Thoracic aorta (tissue), 2 donors: ENCODE results near the gene CCDC121. TPM values are rescaled to one million over a fixed set of nuclear protein-coding genes. Genes with fewer than 3 reads are reported as not detected.

Experiments
- ATAC-seq: fragments of 150-250 bp; one replicate; pipeline ENCODE4 v1.8.0; 2017; ENCODE audit warnings: low read depth; ENCODE audit not compliant: insufficient number of reproducible peaks, low FRiP score
- DNase-seq: peaks from one replicate; pipeline ENCODE4 v3.0.0-alpha.2; 2020; ENCODE audit warnings: low spot score
- H3K27ac ChIP-seq, 2 donors: fragments of 200-600 bp; sonication (generic); 1 replicate in 1 of 2; 2 replicates in 1 of 2; pipeline ENCODE4 v1.5.1; 2016; ENCODE audit warnings: mild to moderate bottlenecking in 2 of 2, moderate library complexity in 2 of 2
- H3K27me3 ChIP-seq: fragments of 200-600 bp; sonication (generic); replicated peaks from 2 replicates; pipeline ENCODE4 v1.6.0; 2016; ENCODE audit warnings: mild to moderate bottlenecking; ENCODE audit not compliant: insufficient read depth
- H3K36me3 ChIP-seq: fragments of 200-600 bp; sonication (generic); one replicate; pipeline ENCODE4 v1.5.1; 2016
- H3K4me1 ChIP-seq, 2 donors: fragments of 200-600 bp; sonication (generic); 1 replicate in 1 of 2; 2 replicates in 1 of 2; pipeline versions ENCODE4 v1.5.1 to v1.6.0; 2016; ENCODE audit warnings: low read depth in 2 of 2, mild to moderate bottlenecking in 1 of 2; ENCODE audit not compliant: control insufficient read depth in 1 of 2
- H3K4me3 ChIP-seq: fragments of 200-600 bp; sonication (generic); 2 replicates; pipeline ENCODE4 v1.5.1; 2016; ENCODE audit warnings: mild to moderate bottlenecking
- H3K9me3 ChIP-seq: fragments of 200-600 bp; sonication (generic); 2 replicates; pipeline ENCODE4 v1.5.1; 2016
- total RNA-seq, 2 donors: library from RNA; depleted of rRNA; stranded (reverse); fragments of >200 nt; gene quantifications; one replicate each; pipeline versions ENCODE4 v1.1.0 to v1.2.3, GENCODE V29; 2016
- TF ChIP-seq, protein P1 (sequence below): fragments of 200-600 bp; sonication (generic); IDR thresholded peaks from one replicate; pipeline ENCODE4 v1.5.1; 2019; ENCODE audit warnings: antibody characterized with exemption

Gene CCDC121
- total RNA-seq, 2 donors from 2014 or later: 1.9 to 2.5 TPM

- Histone ChIP-seq H3K27ac (no peak overlapping the region), H3K9me3 (peaks cover 8% of the 10 kb centered on the region), H3K27me3 (no peaks in the 10 kb centered on the region), H3K36me3 (no peaks in the 10 kb centered on the region), H3K4me1 (peaks cover 18 to 28% of the 10 kb centered on the region in 2 donors), H3K4me3 (no peak overlapping the region)
- DNase-seq (no peak), ATAC-seq (no peak)
- TF ChIP-seq, protein P1, sequence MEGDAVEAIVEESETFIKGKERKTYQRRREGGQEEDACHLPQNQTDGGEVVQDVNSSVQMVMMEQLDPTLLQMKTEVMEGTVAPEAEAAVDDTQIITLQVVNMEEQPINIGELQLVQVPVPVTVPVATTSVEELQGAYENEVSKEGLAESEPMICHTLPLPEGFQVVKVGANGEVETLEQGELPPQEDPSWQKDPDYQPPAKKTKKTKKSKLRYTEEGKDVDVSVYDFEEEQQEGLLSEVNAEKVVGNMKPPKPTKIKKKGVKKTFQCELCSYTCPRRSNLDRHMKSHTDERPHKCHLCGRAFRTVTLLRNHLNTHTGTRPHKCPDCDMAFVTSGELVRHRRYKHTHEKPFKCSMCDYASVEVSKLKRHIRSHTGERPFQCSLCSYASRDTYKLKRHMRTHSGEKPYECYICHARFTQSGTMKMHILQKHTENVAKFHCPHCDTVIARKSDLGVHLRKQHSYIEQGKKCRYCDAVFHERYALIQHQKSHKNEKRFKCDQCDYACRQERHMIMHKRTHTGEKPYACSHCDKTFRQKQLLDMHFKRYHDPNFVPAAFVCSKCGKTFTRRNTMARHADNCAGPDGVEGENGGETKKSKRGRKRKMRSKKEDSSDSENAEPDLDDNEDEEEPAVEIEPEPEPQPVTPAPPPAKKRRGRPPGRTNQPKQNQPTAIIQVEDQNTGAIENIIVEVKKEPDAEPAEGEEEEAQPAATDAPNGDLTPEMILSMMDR: no peak
Observed at GRCh38 chr2:27588308-27588707, 40.5 kb downstream of the CCDC121 start.

DNA sequence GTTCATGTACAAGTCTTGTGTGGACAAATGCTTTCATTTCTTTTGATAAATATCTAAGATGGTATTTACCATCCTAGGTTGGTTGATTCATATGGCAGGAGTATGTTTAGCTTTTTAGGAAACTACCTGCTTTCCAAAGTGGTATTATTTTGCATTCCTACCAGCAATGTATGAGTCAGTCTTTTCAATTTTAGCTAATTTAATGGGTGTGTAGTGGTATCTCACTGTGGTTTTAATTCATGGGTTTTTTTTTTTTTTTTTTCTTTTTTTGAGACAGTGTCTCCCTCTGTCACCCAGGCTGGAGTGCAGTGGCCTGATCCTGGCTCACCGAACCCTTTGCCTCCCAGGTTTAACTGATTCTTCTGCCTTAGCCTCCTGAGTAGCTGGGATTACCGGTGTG lies 41.8 kb downstream of the CCDC121 start:
- Histone ChIP-seq H3K9me3 (peaks cover 8% of the 10 kb centered on the region), H3K36me3 (no peaks in the 10 kb centered on the region), H3K27me3 (no peaks in the 10 kb centered on the region), H3K27ac (no peak overlapping the region), H3K4me3 (no peak overlapping the region), H3K4me1 (peaks cover 18 to 33% of the 10 kb centered on the region in 2 donors)
- ATAC-seq: no peak
- TF ChIP-seq, protein P1: no peak
- DNase-seq: no peak

DNA sequence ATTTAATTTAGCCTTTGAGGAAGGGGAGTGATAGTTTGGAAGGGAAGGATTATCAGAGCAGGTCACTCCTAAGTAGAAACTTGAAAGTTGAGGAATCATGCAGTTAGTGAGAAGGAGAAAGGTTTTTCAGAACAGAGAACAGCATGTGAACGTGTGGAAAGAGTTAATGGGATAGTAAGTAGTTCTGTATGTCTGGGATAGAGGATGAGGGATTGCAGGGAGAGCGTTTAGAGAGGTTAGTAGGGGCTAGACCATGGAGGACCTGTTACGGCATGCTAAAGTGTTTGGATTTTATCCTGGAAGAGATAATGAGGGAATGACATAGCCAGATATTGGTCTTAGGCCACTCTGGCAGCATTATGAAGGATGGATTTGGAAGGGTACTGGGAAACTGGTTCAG lies 44.2 kb downstream of the CCDC121 start:
- Histone ChIP-seq H3K4me3 (peak overlapping the region; percentile 88), H3K4me1 (peaks cover 18 to 33% of the 10 kb centered on the region in 2 donors), H3K36me3 (no peaks in the 10 kb centered on the region), H3K27ac (no peak overlapping the region), H3K9me3 (no peaks in the 10 kb centered on the region), H3K27me3 (no peaks in the 10 kb centered on the region)
- ATAC-seq: no peak
- TF ChIP-seq, protein P1: no peak
- no peak for DNase-seq

GRCh38 chr2:27583390-27583915 lies 45.4 kb downstream of the CCDC121 start:
- Histone ChIP-seq H3K27ac (peak overlapping the region; percentile 66 to 67), H3K27me3 (no peaks in the 10 kb centered on the region), H3K4me3 (peak overlapping the region; percentile 88), H3K9me3 (no peaks in the 10 kb centered on the region), H3K36me3 (no peaks in the 10 kb centered on the region), H3K4me1 (peaks cover 18 to 33% of the 10 kb centered on the region in 2 donors)
- TF ChIP-seq, protein P1: no peak
- ATAC-seq (no peak), DNase-seq (no peak)

DNA sequence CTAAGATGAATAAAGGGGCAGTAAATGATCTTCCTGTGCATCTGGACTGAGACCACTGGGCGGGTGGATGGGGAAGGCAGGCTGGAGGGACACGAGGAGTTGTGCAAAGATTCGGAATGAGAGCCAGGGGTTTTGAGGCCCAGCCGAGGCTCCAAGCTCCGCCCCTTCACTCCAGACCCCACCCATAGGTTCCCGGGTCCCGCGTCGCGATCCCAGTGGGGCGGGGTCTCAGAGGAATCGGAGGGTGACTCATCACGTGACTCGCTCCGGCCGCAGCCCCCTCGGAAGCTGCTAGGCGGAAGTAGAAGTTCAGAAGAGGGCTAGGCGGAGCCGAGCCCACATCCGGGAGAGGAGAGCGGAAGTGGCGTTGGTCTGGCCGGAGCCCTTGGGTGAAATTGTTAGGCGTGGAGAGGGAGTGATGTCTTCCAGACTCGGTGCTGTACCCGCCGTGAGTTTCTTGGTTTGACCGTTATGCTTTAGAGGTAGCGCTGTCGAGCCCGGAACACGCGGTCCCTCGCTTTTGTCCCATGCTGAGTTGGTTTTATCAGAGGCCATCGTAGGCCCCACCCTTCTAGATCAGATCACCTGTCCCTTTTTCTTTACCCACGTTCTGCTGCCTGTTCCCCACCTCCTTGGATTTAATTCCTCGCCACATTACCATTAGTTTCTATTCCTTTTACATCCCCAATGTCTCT lies 46.0 kb downstream of the CCDC121 start, which contains the start of gene ZNF512:
Gene ZNF512 (plus strand): TSS at position 348 of the 695 bp plus-strand sequence. CDS start 71 bp downstream, at position 419.
- H3K4me3 ChIP-seq: peak within 1 kb of the TSS; percentile 88
- ATAC-seq (peak; percentile 84), DNase-seq (peak; percentile 70)
- H3K27me3 ChIP-seq: no peaks in the 10 kb centered on the region
- no peaks in the 10 kb centered on the region for H3K36me3 ChIP-seq
- no peaks in the 10 kb centered on the region for H3K9me3 ChIP-seq
- TF ChIP-seq, protein P1: no peak
- H3K27ac ChIP-seq: peak within 1 kb of the TSS; percentile 66 to 67
- peaks cover 18 to 27% of the 10 kb centered on the region in 2 donors for H3K4me1 ChIP-seq
